Measurements from ENCODE around the gene TCF3. TPM values are rescaled to one million over a fixed set of nuclear protein-coding genes. Genes with fewer than 3 reads are reported as not detected.

The TCF3 gene
- total RNA-seq, 6 experiments from 2014 or later, result 74.9 to 102 (median 82.0) TPM

- TF ChIP-seq, protein P1, sequence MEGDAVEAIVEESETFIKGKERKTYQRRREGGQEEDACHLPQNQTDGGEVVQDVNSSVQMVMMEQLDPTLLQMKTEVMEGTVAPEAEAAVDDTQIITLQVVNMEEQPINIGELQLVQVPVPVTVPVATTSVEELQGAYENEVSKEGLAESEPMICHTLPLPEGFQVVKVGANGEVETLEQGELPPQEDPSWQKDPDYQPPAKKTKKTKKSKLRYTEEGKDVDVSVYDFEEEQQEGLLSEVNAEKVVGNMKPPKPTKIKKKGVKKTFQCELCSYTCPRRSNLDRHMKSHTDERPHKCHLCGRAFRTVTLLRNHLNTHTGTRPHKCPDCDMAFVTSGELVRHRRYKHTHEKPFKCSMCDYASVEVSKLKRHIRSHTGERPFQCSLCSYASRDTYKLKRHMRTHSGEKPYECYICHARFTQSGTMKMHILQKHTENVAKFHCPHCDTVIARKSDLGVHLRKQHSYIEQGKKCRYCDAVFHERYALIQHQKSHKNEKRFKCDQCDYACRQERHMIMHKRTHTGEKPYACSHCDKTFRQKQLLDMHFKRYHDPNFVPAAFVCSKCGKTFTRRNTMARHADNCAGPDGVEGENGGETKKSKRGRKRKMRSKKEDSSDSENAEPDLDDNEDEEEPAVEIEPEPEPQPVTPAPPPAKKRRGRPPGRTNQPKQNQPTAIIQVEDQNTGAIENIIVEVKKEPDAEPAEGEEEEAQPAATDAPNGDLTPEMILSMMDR (IDR thresholded peaks at IDR 0.05), result no peak
- H3K4me1 Mint-ChIP-seq (ENCODE audit: low read depth), result no peaks in the 10 kb centered on the region
- no peak overlapping the region for H3K4me3 Mint-ChIP-seq
- no peak overlapping the region for H3K27ac Mint-ChIP-seq
- no peak for DNase-seq
- H3K27me3 Mint-ChIP-seq (ENCODE audit: insufficient read depth), result peaks cover 3% of the 10 kb centered on the region
- peaks cover 36% of the 10 kb centered on the region for H3K36me3 Mint-ChIP-seq (ENCODE audit: low read depth)
- H3K9me3 Mint-ChIP-seq, result no peaks in the 10 kb centered on the region; the same call in none of the 2 replicates
These were observed 15.8 kb downstream of the TCF3 start for GRCh38 chr19:1636325-1637236.

DNA sequence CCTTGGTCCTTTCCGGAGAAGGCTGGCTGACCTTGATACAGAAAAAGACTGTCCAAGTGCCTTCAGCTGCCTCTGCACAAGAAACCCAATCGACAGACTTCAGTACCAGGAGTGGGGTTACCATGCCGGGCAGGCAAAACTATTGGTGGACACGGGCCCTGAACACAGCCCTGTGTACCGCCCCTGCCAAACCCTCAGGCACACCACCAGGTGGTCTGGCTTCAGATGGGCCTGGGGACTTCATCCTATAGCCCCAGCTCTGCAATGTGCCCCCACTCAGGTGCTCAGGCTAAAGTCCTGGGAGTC is 17.5 kb downstream of the TCF3 start:
- peaks cover 35% of the 10 kb centered on the region for H3K36me3 Mint-ChIP-seq (ENCODE audit: low read depth)
- no peak overlapping the region for H3K27ac Mint-ChIP-seq
- TF ChIP-seq, protein P1 (IDR thresholded peaks at IDR 0.05), result no peak
- H3K9me3 Mint-ChIP-seq, result no peaks in the 10 kb centered on the region; the same call in none of the 2 replicates
- no peak for DNase-seq
- H3K27me3 Mint-ChIP-seq (ENCODE audit: insufficient read depth), result peaks cover 3% of the 10 kb centered on the region
- H3K4me3 Mint-ChIP-seq, result no peak overlapping the region
- no peaks in the 10 kb centered on the region for H3K4me1 Mint-ChIP-seq (ENCODE audit: low read depth)

DNA sequence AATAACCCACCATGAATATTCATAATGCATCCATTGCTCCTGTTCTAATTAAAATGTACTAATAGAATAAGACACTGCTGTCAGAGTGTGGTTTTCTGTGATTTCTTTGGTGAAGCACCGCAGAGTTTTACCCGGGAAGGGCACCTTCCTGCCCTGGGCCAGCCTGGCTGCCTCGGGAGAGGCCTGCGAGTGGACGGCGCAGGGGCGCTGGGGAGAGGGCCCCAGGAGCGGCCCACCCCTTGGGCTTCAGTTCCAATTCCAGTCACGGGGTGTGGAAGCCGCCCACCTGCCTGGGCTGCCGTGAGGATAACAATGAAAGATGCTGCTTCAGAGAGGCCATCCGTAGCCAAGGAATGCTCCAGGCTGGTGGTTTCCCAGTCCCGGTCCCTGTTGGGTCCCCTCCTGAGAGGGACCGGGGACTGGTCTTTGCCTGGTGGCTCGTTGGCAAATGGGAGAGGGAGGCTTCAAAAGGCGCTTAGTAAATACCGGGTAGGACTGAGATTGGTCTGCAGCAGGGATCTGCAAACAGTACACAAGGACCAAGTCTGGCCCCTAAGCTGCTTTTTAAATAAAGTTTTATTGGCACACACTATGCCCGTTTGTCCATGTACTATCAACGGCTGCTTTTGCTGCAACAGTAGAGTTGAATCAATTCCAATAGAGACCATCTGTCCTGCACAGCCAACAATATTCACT is 18.0 kb downstream of the TCF3 start:
- TF ChIP-seq, protein P1 (IDR thresholded peaks at IDR 0.05), result no peak
- H3K4me1 Mint-ChIP-seq (ENCODE audit: low read depth), result no peaks in the 10 kb centered on the region
- H3K4me3 Mint-ChIP-seq, result no peak overlapping the region
- H3K36me3 Mint-ChIP-seq (ENCODE audit: low read depth), result peaks cover 30% of the 10 kb centered on the region
- H3K9me3 Mint-ChIP-seq, result no peaks in the 10 kb centered on the region; the same call in none of the 2 replicates
- H3K27ac Mint-ChIP-seq, result no peak overlapping the region
- peaks cover 3% of the 10 kb centered on the region for H3K27me3 Mint-ChIP-seq (ENCODE audit: insufficient read depth)
- no peak for DNase-seq

GRCh38 chr19:1633269-1633826 is 19.1 kb downstream of the TCF3 start:
- DNase-seq, result no peak
- no peak overlapping the region for H3K4me3 Mint-ChIP-seq
- H3K27ac Mint-ChIP-seq, result no peak overlapping the region
- H3K27me3 Mint-ChIP-seq (ENCODE audit: insufficient read depth), result peaks cover 3% of the 10 kb centered on the region
- H3K36me3 Mint-ChIP-seq (ENCODE audit: low read depth), result peaks cover 19% of the 10 kb centered on the region
- no peaks in the 10 kb centered on the region for H3K4me1 Mint-ChIP-seq (ENCODE audit: low read depth)
- TF ChIP-seq, protein P1 (IDR thresholded peaks at IDR 0.05), result no peak
- H3K9me3 Mint-ChIP-seq, result no peaks in the 10 kb centered on the region; the same call in none of the 2 replicates

DNA sequence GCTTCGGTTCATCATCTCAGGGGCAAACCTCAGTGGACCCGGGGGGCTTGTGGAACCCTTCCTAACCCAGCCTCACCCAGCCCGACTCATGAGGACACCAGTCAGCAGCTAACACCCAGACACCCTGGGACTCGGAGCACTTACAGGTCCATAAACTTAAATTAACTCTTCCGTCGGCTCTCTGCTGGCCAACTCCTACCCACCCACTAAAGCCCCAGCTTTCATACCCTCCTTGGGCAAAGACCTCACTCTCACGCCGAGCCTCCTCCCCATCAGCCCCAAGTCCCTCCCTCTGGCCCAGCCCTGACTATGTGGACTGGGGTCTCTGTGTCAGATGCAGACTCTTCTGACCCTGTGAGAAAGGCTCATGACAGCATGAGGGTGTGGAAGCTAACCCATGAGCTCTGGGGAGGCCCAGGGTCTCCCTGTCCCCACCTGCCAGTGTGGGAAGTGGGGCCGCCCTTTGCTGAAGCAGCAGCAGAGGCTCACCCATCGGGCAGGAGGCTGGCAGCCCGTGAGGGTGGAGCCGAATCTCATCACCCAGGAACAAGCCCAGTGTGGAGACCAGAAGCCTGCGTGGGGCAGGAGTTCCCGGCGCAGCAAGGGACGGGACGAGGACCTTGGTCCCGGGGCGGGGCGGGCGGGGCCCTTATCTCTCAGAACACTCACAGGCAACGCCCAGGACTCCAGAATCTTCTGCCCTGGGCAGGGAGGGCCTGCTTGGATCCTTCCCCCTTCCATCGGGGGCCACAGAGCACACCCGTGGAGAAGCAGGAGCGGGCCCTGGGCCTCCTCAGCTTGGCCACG is 19.8 kb downstream of the TCF3 start:
- Mint-ChIP-seq H3K27me3 (ENCODE audit: insufficient read depth) (peaks cover 3% of the 10 kb centered on the region), H3K9me3 (no peaks in the 10 kb centered on the region; the same call in none of the 2 replicates), H3K4me3 (no peak overlapping the region), H3K27ac (no peak overlapping the region), H3K36me3 (ENCODE audit: low read depth) (peaks cover 13% of the 10 kb centered on the region), H3K4me1 (ENCODE audit: low read depth) (no peaks in the 10 kb centered on the region)
- TF ChIP-seq, protein P1 (IDR thresholded peaks at IDR 0.05), result no peak
- DNase-seq, result no peak
